HFF-Myc (cell line): ENCODE measurements around the gene AMBN.

ENCODE experiments used
- DNase-seq: peaks from one replicate; pipeline ENCODE4 v3.0.0-alpha.2; 2011; ENCODE audit warnings: low read depth; ENCODE audit errors: extremely low read depth
- H3K4me3 ChIP-seq: replicated peaks from 2 replicates; pipeline ENCODE4 v1.5.1; 2011; ENCODE audit warnings: low read depth, mild to moderate bottlenecking, control low read depth, low read length
- TF ChIP-seq, protein P1 (sequence below): IDR thresholded peaks from 2 replicates; pipeline ENCODE4 v1.5.1; 2012; ENCODE audit warnings: mild to moderate bottlenecking, low read depth, low read length, control low read depth; ENCODE audit errors: missing control alignments

Gene AMBN

GRCh38 chr4:70619778-70620177 lies 27.7 kb downstream of the AMBN start:
- TF ChIP-seq, protein P1, sequence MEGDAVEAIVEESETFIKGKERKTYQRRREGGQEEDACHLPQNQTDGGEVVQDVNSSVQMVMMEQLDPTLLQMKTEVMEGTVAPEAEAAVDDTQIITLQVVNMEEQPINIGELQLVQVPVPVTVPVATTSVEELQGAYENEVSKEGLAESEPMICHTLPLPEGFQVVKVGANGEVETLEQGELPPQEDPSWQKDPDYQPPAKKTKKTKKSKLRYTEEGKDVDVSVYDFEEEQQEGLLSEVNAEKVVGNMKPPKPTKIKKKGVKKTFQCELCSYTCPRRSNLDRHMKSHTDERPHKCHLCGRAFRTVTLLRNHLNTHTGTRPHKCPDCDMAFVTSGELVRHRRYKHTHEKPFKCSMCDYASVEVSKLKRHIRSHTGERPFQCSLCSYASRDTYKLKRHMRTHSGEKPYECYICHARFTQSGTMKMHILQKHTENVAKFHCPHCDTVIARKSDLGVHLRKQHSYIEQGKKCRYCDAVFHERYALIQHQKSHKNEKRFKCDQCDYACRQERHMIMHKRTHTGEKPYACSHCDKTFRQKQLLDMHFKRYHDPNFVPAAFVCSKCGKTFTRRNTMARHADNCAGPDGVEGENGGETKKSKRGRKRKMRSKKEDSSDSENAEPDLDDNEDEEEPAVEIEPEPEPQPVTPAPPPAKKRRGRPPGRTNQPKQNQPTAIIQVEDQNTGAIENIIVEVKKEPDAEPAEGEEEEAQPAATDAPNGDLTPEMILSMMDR, result no peak
- H3K4me3 ChIP-seq, result no peak overlapping the region

DNA sequence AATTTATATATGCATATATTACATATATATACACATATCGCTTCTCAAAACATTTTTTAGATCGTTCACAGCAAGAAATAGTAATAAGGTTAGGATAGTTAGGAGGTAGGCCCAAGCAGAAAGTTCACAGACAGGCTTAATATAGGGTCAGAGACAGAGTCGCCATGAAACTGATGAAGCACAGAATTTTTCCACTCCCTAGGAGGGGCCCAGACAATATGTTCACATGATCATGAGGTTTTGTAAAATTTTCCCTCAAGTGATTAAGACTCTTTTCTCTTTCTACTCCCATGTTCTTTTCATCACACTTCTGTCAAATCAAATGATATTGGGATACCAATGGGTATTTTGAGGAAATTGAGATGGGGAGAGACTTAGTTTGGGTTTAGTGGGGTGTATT lies 31.3 kb downstream of the AMBN start:
- no peak for DNase-seq
- no peak overlapping the region for H3K4me3 ChIP-seq
- TF ChIP-seq, protein P1, result no peak

More at GRCh38 chr4:70619778-70620177, 27.7 kb downstream of the AMBN start:
- no peak for DNase-seq

GRCh38 chr4:70624226-70624793 lies 32.3 kb downstream of the AMBN start:
- DNase-seq, result no peak
- H3K4me3 ChIP-seq, result no peak overlapping the region
- TF ChIP-seq, protein P1, result no peak

DNA sequence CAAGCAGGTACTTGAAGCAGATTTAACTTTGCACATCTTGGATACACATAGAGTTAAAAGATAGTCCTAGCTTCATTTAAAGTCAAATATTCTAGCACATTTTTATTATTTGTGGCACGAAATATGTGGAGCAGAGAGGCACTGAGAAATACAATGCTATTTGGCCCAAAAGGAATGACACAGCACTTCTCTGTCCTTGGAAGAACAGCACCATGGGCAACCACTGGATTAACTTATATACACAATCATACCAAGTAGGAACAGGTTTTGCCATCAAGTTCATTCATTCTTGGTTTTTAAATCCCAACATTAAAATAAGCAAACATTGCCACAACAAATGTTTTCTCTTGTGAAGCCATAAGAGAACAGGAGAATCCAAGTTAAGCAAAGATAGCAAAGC lies 35.6 kb downstream of the AMBN start:
- no peak overlapping the region for H3K4me3 ChIP-seq
- TF ChIP-seq, protein P1, result no peak
- no peak for DNase-seq

- no peak for DNase-seq
- H3K4me3 ChIP-seq, result no peak within 1 kb of the TSS
- TF ChIP-seq, protein P1, result no peak
Observed at GRCh38 chr4:70628444-70628843, 36.4 kb downstream of the AMBN start, which contains the start of gene ENAM. ENAM (plus strand) TSS chr4:70628744; CDS start chr4:70629501, 757 bp downstream.

- TF ChIP-seq, protein P1, result no peak
- DNase-seq, result no peak
Observed at GRCh38 chr4:70629469-70630090, 37.5 kb downstream of the AMBN start.

More at GRCh38 chr4:70629469-70630090, 37.5 kb downstream of the AMBN start:
- no peak overlapping the region for H3K4me3 ChIP-seq
